SK-N-SH (cell line): Measurements from ENCODE around the gene MT1M. TPM values are rescaled to one million over a fixed set of nuclear protein-coding genes. Genes with fewer than 3 reads are reported as not detected.

ENCODE experiments used
- CTCF ChIA-PET: fragments of 300-600, 350-600 bp; formaldehyde crosslinking; extraction: SDS; loops from one replicate; lab custom pipeline; 2021; lab: Yijun Ruan, JAX
- POLR2A ChIA-PET: fragments of 350-600 bp; sonication (Branson Sonifier 250); formaldehyde crosslinking; extraction: SDS; loops from one replicate; lab custom pipeline; 2020; ENCODE audit warnings: antibody characterized with exemption, inconsistent platforms; lab: Yijun Ruan, JAX
- DNase-seq: peaks from one replicate; pipeline ENCODE4 v3.0.0; 2012
- H2AFZ ChIP-seq: fragments of 200-600 bp; sonication (generic); 2 replicates; pipeline ENCODE4 v1.8.1; 2016; ENCODE audit warnings: antibody characterized with exemption, mild to moderate bottlenecking, low read depth
- H3F3A ChIP-seq: fragments of 200-600 bp; sonication (generic); replicated peaks from 2 replicates; pipeline ENCODE3; 2016; ENCODE audit warnings: antibody characterized with exemption, mild to moderate bottlenecking; ENCODE audit not compliant: insufficient read depth
- H3K27ac ChIP-seq, 2 experiments: fragments of 200-500 bp in 1 of 2; fragments of 200-600 bp in 1 of 2; sonication (Bioruptor generic) in 1 of 2; sonication (generic), shearing (Covaris generic) in 1 of 2; 2 replicates each; pipeline versions ENCODE4 v1.5.1 to v1.6.1; 2014 to 2016; ENCODE audit warnings: low read depth in 2 of 2, inconsistent platforms in 1 of 2, low read length in 1 of 2, mild to moderate bottlenecking in 1 of 2, mixed read lengths in 1 of 2
- H3K27me3 ChIP-seq: fragments of 200-600 bp; sonication (generic), shearing (Covaris generic); 2 replicates; pipeline ENCODE4 v1.6.1; 2016; ENCODE audit warnings: mixed run types; ENCODE audit not compliant: insufficient read depth
- H3K36me3 ChIP-seq, 2 experiments: fragments of 200-500 bp in 1 of 2; fragments of 200-600 bp in 1 of 2; sonication (Bioruptor generic) in 1 of 2; sonication (generic) in 1 of 2; replicated peaks in 1 of 2; 2 replicates each; pipeline versions ENCODE3 to v1.5.1; 2014 to 2016; ENCODE audit warnings: low read length in 1 of 2, mild to moderate bottlenecking in 1 of 2; ENCODE audit not compliant: insufficient read depth in 2 of 2, control insufficient read depth in 1 of 2
- H3K4me1 ChIP-seq, 2 experiments: fragments of 200-500 bp in 1 of 2; fragments of 200-600 bp in 1 of 2; sonication (Bioruptor generic) in 1 of 2; sonication (generic), shearing (Covaris generic) in 1 of 2; 2 replicates each; pipeline versions ENCODE4 v1.5.1 to v1.6.1; 2014 to 2016; ENCODE audit warnings: low read depth in 1 of 2, low read length in 1 of 2, mixed run types in 1 of 2; ENCODE audit not compliant: insufficient read depth in 2 of 2, control insufficient read depth in 1 of 2
- H3K4me2 ChIP-seq: fragments of 200-600 bp; sonication (generic), shearing (Covaris generic); 2 replicates; pipeline ENCODE4 v1.6.1; 2017; ENCODE audit warnings: mixed run types
- H3K4me3 ChIP-seq, 2 experiments: fragments of 200-500 bp in 1 of 2; fragments of 200-600 bp in 1 of 2; sonication (Bioruptor generic) in 1 of 2; sonication (generic), shearing (Covaris generic) in 1 of 2; 2 replicates each; pipeline versions ENCODE4 v1.5.1 to v1.8.1; 2014 to 2016; ENCODE audit warnings: low read depth in 2 of 2, inconsistent platforms in 1 of 2, low read length in 1 of 2, mild to moderate bottlenecking in 1 of 2, mixed read lengths in 1 of 2, moderate library complexity in 1 of 2
- H3K79me2 ChIP-seq: fragments of 200-600 bp; sonication (generic); 2 replicates; pipeline ENCODE4 v1.8.1; 2017; ENCODE audit warnings: mild to moderate bottlenecking; ENCODE audit not compliant: insufficient read depth
- H3K9ac ChIP-seq: fragments of 200-600 bp; sonication (generic); 2 replicates; pipeline ENCODE4 v1.6.1; 2017; ENCODE audit warnings: mixed run types
- H3K9me2 ChIP-seq: fragments of 200-600 bp; sonication (generic); 2 replicates; pipeline ENCODE4 v1.6.1; 2017; ENCODE audit warnings: mixed run types
- H3K9me3 ChIP-seq: fragments of 200-600 bp; sonication (generic); 2 replicates; pipeline ENCODE4 v1.6.1; 2017; ENCODE audit warnings: mixed run types, mild to moderate bottlenecking, moderate library complexity
- H4K20me1 ChIP-seq: fragments of 200-600 bp; sonication (generic); 2 replicates; pipeline ENCODE4 v1.6.1; 2017; ENCODE audit warnings: mild to moderate bottlenecking, mixed run types; ENCODE audit not compliant: insufficient read depth
- EP300 ChIP-seq, 2 experiments: IDR thresholded peaks; 2 replicates each; pipeline versions ENCODE4 v1.4.0 to v1.6.1; 2012; ENCODE audit warnings: borderline replicate concordance in 1 of 2, low read depth in 1 of 2, low read length in 1 of 2
- MEF2A ChIP-seq: IDR thresholded peaks from 2 replicates; pipeline ENCODE4 v1.4.0; 2012; ENCODE audit warnings: low read depth, borderline replicate concordance
- REST ChIP-seq: IDR thresholded peaks from 2 replicates; pipeline ENCODE4 v1.6.1; 2012; ENCODE audit warnings: mild to moderate bottlenecking, low read depth, low read length, moderate library complexity
- RXRA ChIP-seq: IDR thresholded peaks from 2 replicates; pipeline ENCODE4 v1.4.0; 2012; ENCODE audit warnings: low read depth, mild to moderate bottlenecking, borderline replicate concordance
- TAF1 ChIP-seq: IDR thresholded peaks from 2 replicates; pipeline ENCODE4 v1.6.1; 2012; ENCODE audit warnings: low read depth, mild to moderate bottlenecking, low read length, moderate library complexity, borderline replicate concordance
- TCF12 ChIP-seq: IDR thresholded peaks from 2 replicates; pipeline ENCODE4 v1.4.0; 2012
- WGBS: methylation state at CpG from one replicate; pipeline ENCODE4 v1.1.6; 2017; ENCODE audit warnings: low lambda C conversion rate; 5-methylcytosine and 5-hydroxymethylcytosine counted together
- polyA plus RNA-seq, 3 experiments: library from polyadenylated mRNA; depleted of rRNA; stranded (reverse); fragments of >200 nt; gene quantifications; 2 replicates each; pipeline ENCODE4 v1.2.3, GENCODE V29; 2012
- TF ChIP-seq, protein P1 (sequence below): IDR thresholded peaks from 2 replicates; pipeline ENCODE4 v1.4.0; 2012; ENCODE audit warnings: low read depth, borderline replicate concordance

The MT1M gene
- polyA plus RNA-seq, 1 of the 3 experiments (the other 2 are of a cell fraction): 1.3 TPM

- Histone ChIP-seq H3K4me3 (no peak overlapping the region), H3K9me2 (no peaks in the 10 kb centered on the region), H3K9me3 (no peaks in the 10 kb centered on the region), H3K27ac (peak overlapping the region in 1 of 2 experiments; percentile 96; a peak in 3 of 4 replicates), H3K27me3 (no peaks in the 10 kb centered on the region), H3F3A (peaks cover 64% of the 10 kb centered on the region), H4K20me1 (no peaks in the 10 kb centered on the region; the same call in 1 of the 2 replicates), H3K79me2 (peaks cover 30% of the 10 kb centered on the region), H3K9ac (no peak overlapping the region), H3K4me1 (peaks cover 43 to 55% of the 10 kb centered on the region in 2 experiments; a peak in 3 of 4 replicates), H3K36me3 (no peaks in the 10 kb centered on the region), H3K4me2 (peak overlapping the region; percentile 88), H2AFZ (no peak overlapping the region)
- POLR2A ChIA-PET: interaction anchor here (1.5 kb wide), 1 partner anchor 71 kb away, joined by 6 read pairs; the partner anchor contains the start of gene MT1X
- TF ChIP-seq RXRA (peak; percentile 62; the same call in 1 of the 2 replicates), TAF1 (no peak)
- CTCF ChIA-PET: interaction anchor here (0.9 to 1.8 kb wide), 3 partner anchors 11 to 91 kb away, joined by 3 to 8 read pairs (median 4); no protein-coding TSS in a partner anchor
- 75% methylated on average over 1 of the region's 2 CpGs for WGBS
- DNase-seq: no peak
Measured at GRCh38 chr16:56611281-56611833, 21.1 kb upstream of the MT1M start.

- CTCF ChIA-PET: interaction anchor here (1.1 to 1.3 kb wide), 3 partner anchors 10 to 54 kb away, joined by 3 to 4 read pairs (median 3); partner anchors contain the start of gene MT1G
- POLR2A ChIA-PET: no interaction called here
Measured at GRCh38 chr16:56613706-56614105, 18.8 kb upstream of the MT1M start.

More at GRCh38 chr16:56613706-56614105, 18.8 kb upstream of the MT1M start:
- no peaks in the 10 kb centered on the region for H3K9me2 ChIP-seq
- H3K27ac ChIP-seq: peak overlapping the region in 1 of 2 experiments; percentile 71; a peak in 2 of 4 replicates
- TF ChIP-seq, protein P1, sequence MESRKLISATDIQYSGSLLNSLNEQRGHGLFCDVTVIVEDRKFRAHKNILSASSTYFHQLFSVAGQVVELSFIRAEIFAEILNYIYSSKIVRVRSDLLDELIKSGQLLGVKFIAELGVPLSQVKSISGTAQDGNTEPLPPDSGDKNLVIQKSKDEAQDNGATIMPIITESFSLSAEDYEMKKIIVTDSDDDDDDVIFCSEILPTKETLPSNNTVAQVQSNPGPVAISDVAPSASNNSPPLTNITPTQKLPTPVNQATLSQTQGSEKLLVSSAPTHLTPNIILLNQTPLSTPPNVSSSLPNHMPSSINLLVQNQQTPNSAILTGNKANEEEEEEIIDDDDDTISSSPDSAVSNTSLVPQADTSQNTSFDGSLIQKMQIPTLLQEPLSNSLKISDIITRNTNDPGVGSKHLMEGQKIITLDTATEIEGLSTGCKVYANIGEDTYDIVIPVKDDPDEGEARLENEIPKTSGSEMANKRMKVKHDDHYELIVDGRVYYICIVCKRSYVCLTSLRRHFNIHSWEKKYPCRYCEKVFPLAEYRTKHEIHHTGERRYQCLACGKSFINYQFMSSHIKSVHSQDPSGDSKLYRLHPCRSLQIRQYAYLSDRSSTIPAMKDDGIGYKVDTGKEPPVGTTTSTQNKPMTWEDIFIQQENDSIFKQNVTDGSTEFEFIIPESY: no peak
- no peak for TF ChIP-seq MEF2A
- TF ChIP-seq EP300 (IDR thresholded peaks at IDR 0.05; ENCODE audit: borderline replicate concordance in 1 of 2, low read depth in 1 of 2, low read length in 1 of 2): no peak
- TF ChIP-seq TCF12: no peak
- no peak for TF ChIP-seq REST
- H3K4me2 ChIP-seq: peak overlapping the region; percentile 63; the same call in 1 of the 2 replicates
- no peaks in the 10 kb centered on the region for H3K27me3 ChIP-seq
- no peaks in the 10 kb centered on the region for H3K36me3 ChIP-seq
- peaks cover 44% of the 10 kb centered on the region for H3F3A ChIP-seq
- no peaks in the 10 kb centered on the region for H3K9me3 ChIP-seq
- DNase-seq: no peak
- H2AFZ ChIP-seq: no peak overlapping the region
- no peaks in the 10 kb centered on the region; the same call in 1 of the 2 replicates for H4K20me1 ChIP-seq
- H3K9ac ChIP-seq: no peak overlapping the region; the same call in 1 of the 2 replicates
- H3K79me2 ChIP-seq: peaks cover 27% of the 10 kb centered on the region
- H3K4me1 ChIP-seq: peaks cover 25 to 39% of the 10 kb centered on the region in 2 experiments; a peak in 3 of 4 replicates
- no peak overlapping the region for H3K4me3 ChIP-seq
